GM21515 (cell line): ENCODE results near the gene CPSF4L.

Experiments
- ATAC-seq: cut with Tn5 transposase; IDR thresholded peaks from one replicate; pipeline ENCODE4 v1.9.1; 2021; ENCODE audit not compliant: unreplicated experiment

The CPSF4L gene

DNA sequence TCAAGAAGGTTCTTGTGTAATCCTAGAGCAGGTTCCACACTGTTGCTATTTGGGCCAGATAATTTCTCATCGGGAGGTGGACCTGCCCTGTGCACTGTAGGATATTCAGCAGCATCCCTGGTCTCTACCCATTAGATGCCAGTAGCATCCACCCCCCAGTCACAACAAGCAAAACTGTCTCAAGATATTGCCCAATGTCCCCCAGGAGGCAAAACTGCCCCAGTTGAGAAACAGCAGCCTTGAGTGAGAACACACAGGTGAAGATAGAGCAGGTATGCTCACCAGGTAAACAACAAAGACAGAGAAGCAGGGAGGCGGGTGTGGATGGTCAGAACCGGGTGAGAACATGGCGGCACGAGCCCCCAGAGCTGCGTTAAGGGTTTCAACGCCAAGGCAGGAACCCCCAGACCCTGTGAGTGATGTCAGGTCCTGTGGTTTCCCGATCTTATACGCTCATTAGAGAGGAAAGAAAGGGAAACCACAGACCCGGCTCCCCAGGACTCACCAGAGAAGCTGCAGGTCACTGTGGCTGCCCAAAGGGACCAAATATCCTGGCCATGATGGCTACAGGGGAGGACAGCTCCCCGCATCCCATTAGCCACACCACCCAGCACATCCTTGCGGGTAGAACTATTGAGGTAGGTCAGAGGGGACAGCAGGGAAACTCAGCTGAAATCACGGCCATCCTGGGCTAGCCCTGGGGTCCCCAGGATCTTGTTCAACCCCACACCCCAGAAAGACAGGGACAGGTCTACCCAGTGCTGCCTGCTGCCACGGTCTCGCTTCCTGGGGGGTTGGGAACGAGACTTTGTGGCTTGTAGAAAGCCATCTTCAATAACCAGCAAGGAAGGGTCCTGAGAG is 28.9 kb upstream of the CPSF4L start:
- ATAC-seq, result peak; percentile 28

DNA sequence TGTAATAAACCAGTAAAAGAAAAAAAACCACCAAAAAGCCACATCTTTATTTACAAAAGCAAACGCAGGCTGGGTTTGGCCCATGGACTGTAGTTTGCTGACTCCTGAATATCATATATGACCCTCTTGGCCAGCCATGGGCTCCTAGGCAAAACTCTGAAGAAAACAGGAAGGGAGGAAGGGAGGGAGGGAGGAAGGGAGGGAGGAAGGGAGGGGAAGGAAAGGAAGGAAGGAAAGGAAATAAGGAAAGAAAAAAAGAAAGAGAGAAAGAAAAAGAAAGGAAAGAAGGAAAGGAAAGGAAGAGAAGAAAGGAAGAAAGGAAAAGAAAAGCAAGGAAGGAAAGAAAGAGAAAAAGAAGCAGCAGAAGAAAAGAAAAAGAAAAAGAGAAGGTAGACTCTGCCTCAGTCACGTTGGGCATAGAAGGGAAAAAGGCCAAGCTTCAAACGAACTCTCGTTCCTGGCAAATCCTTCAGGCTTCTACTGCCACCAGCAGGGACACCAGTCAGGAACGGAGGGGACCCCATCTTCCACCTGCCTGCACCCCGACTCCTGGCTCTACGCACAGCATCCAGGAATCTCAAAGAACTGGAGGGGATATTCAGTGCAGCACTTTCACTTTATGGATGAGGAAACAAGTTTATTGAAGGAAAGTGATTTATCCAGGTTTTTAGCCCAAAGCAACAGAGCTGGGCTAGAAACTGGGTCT is 28.0 kb upstream of the CPSF4L start:
- no peak for ATAC-seq

DNA sequence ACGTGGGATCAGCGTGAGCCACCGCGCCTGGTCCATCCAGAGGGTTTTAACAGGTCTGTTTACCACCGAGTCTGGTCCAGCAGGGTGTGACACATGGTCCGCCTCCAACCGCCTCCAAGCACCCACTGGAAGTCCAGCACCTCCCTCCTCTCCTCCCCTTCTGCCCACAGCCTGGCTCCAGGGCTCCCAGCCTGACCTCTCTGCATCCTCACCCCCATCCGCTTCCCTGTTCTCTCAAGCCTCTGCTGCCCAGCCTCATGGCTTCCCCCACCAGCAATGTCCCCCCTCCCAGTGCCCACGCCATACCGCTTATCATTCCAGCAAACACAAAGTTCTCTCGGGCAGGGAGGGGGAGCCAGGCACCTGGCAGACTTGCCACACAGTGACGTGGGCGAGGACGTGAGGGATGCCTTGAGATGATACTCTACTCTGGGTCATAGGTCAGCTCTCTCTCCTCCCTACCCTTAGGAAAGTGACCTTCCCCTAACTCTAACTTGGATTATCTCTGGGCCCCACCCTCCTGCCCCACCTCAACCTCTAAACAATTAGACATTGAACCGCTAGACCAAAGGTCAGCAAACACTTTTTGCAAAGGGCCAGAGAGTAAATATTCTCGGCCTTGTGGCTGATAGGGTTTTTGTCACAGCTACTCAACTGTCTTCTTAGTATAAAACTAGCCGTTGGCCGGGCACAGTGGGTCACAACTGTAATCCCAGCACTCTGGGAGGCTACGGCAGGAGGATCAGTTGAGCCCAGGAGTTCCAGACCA is 27.0 kb upstream of the CPSF4L start:
- ATAC-seq, result no peak

DNA sequence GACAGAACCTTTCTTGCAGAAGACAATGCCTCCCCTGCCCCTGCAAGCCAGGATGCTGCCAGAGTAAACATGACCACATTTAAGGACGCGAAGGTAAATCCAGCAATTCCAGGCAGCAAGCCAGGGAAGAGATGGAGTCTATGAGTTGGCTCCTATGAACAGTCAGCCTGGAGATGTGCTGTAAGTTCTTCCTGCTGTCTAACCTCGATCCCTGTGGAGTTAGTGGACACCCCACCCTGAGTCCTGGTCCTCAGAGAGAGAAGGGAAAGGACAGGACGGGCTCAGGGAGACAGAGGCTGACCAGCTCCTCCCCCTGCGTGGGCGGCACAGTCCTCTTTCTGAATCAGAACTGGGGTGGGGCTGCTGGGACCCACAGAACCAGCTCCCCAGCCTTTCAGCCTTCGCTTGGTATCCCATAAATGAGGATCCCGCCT is 25.2 kb upstream of the CPSF4L start:
- ATAC-seq, result no peak

DNA sequence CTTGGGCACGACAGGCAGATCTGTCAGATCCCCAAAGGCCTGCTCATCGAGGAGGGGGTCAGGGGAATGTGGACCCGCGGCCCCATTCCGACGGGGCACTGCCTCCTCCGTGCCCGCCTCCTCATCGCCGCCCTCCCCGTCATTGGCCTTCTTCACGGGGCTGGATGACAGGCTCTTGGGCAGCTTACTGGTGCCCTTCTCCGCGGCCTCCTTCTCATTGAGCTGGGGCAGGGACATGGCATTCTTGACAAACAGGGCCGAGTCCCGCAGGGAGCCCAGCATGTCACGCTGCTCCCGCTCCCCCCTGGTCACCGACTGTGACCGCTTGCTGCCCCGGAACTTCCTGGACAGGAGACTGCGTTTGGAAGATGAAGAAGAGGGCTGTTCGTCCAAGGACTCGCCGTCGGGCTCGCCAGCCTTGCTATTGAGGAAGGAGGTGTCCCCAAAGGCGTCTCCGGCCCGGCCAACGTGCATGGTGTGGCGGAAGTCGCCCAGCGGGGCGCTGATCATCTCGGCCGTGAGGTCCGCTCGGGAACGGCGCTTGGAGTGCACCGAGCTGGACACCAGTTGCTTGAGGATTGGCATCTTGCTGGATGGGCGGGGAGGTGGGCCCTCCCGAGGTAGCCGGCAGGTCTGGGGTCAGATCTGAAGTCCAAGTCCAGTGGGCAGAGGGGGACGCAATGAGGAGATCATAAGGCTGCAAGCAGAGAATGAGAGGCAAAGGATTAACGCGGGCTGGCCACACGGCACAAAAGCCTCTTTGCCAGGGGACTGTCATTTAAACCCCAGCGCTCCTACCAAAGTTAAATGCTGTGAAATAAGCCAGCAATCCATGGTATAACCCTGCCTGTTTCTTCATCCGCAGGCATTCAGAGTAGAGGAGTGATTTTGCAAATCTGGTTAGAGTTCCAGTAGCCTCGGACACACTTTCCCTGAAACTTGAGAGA is 24.5 kb upstream of the CPSF4L start:
- ATAC-seq, result no peak

DNA sequence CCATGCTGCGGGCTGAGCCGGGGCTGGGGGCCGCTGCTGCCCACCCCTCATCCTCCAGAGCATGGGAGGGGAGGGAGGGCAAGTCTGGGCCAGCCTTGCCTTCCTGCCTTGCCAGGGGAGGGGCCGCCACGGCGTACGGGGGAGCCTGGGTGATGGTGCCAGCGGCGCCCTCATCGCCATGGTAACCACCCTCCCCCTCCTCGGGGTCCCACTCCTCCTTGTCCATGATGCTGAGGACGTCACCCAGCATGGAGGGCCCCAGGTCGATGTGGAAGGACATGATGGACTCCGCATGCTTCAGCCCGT is 23.9 kb upstream of the CPSF4L start:
- no peak for ATAC-seq

DNA sequence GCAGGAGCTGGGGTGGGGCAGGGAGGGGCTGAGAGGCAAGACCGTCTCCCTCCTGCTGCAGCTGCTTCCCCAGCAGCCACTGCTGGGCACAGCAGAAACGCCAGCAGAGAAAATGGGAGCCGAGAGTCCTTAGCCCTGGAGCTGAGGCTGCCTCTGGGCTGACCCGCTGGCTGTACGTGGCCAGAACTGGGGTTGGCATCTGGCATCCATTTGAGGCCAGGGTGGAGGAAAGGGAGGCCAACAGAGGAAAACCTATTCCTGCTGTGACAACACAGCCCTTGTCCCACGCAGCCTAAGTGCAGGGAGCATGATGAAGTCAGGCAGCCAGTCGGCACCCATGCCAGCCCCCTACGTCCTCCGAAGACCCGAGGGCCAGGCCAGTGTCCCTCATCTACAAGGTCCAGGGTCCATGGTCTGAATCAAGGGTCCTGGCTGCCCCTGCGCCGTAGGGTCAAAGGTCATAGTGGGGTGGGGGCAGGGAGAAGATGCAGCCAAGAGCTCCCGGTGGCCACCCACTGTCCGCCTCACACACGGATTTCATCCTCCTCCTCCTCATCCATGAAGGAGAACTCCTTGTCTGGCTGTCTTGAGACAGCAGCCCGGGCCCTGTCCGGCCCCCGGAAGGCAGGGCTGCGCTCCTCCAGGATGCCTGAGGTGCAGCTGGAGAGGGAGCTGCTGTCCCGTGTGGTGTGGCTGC is 23.4 kb upstream of the CPSF4L start:
- ATAC-seq, result no peak

DNA sequence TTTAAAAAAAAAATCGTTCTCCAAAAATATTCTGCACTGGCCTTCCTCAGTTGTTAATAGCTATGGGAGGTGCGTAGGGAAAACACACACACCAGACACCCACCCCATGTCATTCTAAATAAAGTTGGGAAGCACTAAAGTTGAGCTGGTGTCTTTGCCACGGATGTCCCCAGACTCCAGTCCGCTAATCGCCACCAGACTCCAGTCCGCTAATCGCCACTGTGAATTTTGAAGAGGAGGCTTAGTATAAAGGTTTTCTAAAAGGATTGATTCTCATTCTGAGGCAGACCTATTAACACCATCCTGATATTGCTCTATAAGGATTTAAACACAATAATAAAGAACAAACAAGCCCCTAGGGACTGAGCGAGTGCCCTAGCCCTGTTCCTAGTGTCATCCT is 22.7 kb upstream of the CPSF4L start:
- no peak for ATAC-seq

DNA sequence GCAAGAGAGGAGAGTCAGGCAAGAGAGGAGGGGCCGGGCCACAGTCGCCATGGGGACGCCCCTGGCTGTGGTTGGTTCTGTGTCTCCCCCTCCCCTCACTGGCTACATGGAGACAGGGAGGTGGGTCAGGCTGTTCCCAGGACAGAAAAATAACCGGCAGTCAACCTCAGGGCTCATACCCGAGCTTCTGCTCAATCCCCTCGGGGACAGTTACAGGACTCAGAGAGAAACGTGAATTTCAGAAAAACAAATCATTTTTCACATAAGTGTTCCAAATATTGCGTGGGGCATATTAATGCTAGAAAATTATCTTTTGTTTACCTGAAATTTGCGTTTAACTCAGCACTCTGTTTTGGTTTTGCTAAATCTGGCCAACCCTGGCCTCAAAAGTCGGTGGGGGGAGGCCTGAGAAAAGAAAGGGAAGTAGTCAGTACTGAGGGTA is 22.2 kb upstream of the CPSF4L start:
- no peak for ATAC-seq

DNA sequence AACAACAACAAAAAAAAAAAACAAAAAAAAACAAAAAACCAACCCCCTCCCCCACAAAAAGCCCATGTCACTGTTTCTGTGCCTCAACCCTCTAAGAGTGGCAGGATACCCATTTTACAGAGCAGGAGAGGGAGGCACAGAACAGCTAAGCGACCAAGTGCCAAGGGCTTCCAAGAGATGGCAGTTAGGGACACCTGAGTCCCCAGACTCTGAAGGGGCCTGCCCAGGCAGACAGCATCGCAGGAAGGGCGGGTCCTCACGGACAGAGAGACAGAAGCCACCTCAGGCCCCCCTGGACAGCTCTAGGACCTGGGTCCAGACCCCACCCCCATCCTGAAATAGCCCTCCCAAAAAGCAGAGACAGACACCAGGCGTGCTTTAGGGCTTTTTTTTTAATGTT is 21.6 kb upstream of the CPSF4L start:
- no peak for ATAC-seq

DNA sequence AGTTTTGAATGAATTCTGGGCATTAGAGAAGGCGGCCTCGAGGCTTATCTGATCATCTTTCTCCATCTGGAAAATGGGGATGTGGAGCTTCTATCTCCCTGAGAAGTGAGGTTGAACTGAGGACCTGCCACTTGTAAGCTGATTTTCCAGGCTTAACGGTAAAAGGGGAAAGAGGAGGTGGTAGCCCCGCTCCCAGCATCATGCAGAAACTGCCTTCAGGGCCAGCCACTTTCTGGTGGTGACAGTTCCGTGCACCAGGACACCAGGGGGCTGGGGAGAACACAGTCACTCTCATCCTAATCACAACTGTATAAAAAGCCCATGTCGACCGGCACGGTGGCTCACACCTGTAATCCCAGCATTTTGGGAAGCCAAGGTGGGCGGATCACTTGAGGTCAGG is 20.9 kb upstream of the CPSF4L start:
- no peak for ATAC-seq

DNA sequence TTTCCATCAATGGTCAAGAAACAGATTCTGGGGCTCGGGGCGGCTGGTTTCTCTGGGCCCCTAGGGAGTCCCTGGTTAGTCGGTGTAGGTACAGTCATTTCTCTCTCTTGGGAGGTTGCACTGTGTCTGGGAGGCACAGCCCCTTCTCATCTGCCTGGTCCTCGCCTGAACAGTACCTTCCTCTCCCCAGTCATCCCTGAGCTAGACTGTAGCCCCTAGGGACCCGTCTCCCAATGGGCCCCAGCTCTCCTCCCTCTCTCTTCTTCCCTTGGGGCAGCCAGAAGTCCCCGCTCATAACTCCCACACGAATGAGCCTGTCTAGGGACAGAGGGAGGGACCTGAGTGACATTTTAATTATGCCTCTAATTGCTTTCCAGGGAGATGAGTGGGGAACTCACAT is 20.2 kb upstream of the CPSF4L start:
- ATAC-seq, result peak; percentile 77

DNA sequence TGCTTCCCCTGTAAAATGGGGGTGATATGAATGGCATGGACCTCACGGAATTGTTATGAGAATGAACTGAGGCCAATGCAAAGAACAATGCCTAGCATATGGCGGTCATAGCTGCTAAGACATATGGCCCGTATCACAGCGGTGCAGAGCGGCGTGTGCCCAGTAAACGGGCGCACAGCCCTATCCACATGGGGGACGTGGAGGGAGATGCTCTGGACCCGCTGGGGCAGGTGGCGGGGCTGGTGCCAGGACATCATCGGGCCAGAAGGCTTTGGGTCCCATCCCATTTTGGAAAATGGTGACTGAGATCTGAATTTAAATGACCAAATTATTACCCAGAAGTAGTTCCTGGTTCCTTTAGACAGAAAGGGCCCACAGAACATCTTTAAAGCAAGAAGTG is 18.5 kb upstream of the CPSF4L start:
- ATAC-seq, result no peak

DNA sequence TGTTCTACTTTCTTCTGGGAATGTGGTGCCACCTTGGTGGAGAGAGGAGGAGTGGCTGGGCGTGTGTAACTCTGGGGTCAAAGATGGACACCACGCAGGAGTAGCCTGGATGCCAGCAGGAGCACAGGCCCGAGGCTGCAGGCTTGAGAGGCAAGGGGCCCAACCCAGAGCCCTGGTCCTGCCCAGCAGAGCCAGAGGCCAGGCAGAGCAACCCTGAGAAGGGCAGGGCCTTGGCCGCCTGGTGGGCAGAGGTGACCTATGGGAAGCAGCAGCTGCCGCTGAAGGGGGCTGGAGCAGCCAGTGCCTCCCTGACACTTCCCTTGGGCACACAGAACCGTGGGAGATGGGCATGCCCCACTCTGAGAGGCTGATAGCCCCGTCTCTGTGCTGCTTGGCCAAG is 18.0 kb upstream of the CPSF4L start:
- no peak for ATAC-seq

DNA sequence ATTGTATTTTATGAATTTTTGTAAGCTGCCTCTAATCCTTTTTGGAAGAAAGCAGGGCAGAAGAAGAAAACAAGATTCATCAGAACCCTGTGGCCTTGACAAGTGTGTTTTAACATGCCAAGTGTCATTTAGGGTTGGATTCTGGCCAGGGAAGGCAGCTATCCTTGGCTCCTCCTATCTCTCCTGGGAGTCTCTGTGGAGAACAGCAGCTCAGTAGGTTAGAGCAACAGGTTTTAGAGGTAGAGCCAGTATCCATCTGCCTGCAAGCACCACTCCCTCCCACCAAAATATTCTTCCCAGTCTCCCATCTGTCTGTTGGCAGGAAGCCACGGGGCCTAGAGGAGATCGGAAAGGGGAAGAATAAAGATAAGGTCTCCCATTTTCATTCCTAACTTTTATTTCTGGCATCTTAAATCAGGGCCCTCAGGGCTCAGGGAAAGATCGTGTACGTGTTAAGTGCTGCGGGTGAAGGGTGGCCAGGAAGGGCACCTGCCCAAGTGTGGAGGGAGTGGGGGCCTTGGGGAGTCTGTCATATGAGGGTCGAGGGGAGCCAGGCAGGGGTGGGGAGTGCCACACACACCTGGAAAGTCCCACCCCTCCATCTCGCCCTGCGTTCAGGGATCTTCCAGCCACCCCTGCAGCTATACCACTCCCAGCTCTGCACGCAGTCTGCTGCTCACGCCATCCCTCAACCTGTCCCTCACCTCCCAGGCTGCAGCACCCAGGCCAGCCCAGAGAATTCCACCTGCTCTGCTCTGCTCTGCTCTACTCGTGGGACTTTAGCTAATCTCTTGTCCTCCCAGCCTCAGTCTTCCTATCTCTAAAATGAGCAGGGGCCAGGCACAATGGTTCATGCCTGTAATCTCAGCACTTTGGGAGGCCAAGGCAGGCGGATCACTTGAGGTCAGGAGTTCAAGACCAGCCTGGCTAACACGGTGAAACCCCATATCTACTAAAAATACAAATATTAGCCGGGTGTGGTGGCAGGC is 17.1 kb upstream of the CPSF4L start:
- ATAC-seq, result no peak

DNA sequence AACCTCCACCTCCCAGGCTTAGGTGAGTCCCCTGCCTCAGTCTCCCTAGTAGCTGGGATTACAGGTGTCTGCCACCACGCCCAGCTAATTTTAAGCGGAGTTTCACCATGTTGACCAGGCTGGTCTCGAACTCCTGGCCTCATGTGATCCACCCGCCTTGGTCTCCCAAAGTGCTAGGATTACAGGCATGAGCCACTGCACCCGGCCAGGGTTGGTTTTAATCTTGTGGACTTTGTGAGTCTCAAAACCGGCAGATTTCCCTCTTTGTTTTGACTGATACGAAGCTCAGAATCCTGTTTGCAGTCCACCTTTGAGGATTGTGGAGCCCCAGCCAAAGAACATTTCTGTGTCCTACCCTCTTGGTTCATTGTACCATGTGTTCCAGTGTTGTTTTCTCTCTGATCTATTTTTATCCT is 16.4 kb upstream of the CPSF4L start:
- ATAC-seq, result no peak

DNA sequence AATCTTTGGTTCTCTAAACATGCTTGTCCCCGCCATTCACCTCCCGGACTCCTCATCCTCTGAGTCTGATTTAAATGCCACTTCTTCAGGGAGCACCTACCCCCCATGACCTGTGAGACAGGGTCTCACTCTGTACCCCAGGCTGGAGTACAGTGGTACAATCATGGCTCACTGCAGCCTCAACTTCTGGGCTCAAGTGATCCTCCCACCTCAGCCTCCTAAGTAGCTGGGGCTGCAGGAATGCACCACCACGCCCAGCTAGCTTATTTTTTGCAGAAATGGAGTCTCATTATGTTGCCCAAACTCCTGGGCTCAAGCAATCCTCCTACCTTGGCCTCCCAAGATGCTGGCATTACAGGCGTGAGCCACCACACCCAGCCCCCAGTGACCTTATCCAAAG is 12.8 kb upstream of the CPSF4L start:
- ATAC-seq, result no peak

DNA sequence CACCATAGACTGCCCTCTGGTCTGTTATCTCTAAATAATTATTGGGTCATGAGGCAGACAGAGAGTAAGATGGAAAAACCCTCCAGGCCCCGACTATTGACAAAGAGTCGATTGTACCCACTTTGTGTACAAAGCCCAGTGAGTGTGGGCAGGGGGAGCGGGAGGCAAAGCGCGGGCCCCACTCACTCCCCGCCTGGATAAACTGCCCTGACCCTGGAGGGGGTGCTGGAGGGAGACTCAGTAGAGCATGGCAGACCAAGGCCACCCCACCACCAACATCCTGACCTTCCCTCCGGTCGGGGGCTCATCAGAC is 11.2 kb upstream of the CPSF4L start:
- no peak for ATAC-seq

DNA sequence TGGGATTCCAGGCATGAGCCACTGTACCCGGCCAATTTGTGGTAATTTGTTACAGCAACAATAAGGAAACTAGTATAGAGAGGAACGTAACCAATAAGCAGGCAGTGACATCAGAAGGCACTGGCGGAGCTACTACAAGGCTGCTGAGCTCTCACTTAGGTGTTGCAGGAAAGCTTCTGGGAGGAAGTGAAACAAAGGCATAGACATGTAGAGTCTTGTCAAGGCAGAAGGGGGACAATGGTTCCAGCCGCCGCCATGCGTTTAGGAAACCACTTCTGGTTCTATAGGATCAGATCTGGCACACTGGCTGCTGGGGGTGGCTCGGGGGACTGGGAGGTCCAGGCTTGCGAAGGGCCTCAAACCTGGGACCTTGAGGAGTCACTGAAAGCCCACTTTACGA is 9.4 kb upstream of the CPSF4L start:
- peak; percentile 96 for ATAC-seq
